GM18867 (cell line): Measurements from ENCODE around the gene ZNF385B.
A peak's percentile ranks its signal among the peaks of the same experiment; 100 is the strongest.
"Not testable (repeated sequence)": the region's sequence is repeated elsewhere in the genome, so short reads cannot be mapped to it uniquely, and the experiment has no call there.

ENCODE experiments used
- ATAC-seq: cut with Tn5 transposase; IDR thresholded peaks from one replicate; pipeline ENCODE4 v1.9.1; 2021; ENCODE audit warnings: mild to moderate bottlenecking, moderate library complexity; ENCODE audit not compliant: unreplicated experiment

ZNF385B gene

DNA sequence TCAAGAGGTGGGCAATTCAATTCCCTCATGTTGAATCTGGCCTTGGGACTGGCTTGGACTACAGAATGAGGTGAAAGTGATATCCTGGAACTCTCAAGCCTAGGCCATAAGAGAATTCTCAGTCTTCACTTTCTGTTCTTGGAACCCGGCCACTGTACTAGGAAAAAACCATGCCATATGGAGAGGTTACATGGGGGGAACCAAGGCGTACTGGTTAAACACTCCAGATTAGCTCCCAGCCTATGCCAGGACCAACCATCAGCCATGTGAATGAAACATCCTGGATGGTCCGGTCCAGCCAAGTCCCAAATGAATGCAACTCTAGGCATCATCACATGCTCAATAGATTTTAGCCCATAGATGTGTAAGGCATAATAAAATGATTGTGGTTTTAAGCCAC is 56.4 kb downstream of the ZNF385B start:
- ATAC-seq: no peak

DNA sequence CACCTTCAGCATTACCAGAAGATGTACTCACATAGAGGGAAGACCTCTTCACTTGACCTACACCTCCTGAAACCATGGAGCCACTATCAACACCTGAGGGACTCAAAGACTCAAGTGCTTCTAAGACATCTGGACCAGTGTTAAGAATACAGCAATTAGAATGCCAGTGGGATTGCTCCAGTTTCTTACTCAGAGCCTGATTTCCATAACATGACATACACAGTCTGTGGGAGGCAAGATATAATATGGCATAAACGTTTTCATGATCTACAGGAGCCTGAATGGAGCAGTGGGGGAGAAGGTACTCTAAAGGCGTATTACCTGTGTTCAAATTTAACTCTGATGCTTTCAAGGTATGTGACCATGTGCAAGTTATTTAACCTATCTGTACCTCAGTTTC is 57.2 kb downstream of the ZNF385B start:
- ATAC-seq: no peak

DNA sequence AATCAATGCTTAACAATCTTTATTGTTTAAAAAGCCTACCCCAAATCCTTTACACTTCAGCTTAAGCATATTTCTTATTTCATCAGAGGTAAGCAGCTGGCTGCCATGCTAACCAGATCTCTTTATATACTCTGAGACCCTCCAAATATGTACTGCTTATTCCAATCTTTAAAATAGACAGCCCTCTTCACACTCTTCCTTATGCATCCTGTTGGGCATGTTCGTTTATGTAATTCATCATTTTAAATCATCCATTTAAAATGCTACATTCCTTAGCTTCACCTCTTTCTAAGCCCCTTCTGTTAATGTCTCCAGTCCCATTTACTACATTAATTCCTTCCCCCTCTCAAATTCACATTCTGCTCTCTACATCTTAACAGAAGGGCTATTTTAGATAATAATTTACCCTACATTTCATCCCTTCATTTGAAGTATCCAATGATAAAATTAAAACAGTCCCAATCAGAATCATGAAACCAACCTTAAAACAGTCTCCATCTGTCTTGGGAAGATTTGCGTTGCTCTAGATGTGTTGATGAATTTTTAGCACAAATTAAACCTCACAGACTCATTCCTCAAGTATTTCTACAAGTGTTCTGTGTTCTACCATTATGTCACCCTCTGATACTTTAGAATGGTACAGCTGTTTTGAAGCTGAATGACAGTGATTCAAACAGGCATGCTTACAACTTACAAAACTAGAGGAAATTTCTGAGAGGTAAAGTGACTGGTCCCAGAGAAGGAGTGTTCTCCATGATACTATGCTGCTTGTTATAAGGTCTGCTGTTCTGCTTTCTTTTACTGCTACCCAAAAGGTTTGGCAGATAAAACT is 59.1 kb downstream of the ZNF385B start:
- ATAC-seq: no peak

DNA sequence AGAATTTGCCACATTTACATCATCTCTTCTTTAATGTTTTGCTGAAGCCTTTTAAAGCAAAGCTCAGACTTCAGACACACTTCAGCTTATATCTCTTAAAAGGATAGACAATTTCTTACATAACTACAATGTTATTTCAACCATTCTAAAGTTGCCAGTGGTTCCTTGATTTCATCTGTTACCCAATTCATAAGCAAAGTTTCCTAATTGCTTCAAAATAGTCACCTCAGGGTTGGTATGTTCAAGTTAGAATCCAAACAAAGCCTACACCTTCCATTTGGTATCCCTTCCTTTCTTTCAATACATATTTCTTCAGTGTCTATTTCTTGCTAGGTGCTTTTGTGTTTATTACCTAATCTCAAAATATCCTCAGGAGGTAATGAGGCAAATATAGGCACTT is 60.6 kb downstream of the ZNF385B start:
- ATAC-seq: no peak

DNA sequence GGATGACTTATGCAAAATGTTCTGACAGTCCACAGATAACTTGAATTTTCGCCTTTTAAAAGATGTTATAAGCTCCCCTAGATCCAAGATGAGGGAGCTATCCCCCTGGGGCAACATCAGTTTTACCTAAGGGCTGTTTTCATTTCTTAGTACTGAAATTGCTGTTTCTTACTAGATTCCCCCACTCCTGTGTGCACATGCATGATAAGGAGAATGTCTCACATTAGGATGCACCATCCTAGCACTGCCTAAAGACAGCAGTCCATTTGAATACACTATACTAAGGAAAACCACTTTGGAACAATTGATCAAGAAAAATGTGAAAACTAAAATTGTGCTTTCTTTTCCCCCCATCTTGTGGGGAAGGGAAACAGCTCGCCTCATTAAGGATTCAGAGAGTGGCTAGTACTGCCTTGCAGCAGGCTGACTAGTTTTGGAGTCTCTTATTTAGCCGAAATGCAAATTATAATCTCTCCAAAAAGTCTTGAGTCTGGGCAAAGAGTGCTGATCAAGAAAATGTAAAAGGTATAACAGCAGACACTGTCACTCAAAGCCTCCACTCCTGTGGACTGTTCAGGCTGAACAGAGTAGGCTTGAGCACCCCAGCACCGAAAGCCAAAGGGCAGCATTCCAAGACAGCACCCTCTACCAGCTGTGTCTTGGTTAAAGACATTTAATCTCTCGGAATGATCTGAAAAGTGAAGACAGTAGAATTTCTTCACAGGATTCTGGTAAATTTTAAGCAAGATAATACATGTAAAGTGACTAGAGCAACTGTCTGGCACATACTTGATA is 65.0 kb downstream of the ZNF385B start:
- ATAC-seq: no peak

DNA sequence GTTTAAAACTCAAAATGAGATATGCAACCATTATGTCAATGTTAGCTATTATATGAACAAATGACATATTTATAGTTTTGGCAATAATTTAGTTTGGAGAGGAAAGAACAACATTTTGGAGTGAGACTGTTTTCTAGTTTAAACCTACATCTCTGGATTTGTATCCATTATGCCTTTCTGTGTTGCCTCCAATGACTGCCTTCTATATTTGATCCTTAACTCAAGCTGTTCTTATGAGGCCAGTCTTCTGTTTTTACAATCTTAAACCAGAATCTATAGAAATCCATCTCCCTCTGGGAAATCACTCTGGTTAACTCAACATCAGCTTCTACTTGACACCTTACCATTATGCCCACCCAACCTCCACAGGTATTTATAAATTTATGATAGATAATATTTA is 67.5 kb downstream of the ZNF385B start:
- no peak for ATAC-seq

DNA sequence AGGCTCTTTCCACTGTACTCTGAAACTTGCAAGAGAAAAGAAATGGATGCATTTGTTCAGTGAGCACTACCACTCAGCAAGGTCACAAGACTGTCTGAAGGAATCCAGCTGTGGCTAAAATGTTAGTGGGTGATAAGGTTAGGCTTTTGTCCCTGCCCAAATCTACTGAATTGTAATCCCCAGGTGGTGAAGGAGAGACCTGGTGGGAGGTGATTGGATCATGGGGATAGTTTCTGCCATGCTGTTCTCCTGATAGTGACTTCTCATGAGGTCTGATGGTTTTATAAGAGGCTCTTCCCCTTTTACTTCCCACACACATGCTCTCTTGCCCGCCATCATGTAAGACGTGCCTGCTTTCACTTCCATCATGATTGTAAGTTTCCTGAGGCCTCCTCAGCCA is 68.2 kb downstream of the ZNF385B start:
- no peak for ATAC-seq

DNA sequence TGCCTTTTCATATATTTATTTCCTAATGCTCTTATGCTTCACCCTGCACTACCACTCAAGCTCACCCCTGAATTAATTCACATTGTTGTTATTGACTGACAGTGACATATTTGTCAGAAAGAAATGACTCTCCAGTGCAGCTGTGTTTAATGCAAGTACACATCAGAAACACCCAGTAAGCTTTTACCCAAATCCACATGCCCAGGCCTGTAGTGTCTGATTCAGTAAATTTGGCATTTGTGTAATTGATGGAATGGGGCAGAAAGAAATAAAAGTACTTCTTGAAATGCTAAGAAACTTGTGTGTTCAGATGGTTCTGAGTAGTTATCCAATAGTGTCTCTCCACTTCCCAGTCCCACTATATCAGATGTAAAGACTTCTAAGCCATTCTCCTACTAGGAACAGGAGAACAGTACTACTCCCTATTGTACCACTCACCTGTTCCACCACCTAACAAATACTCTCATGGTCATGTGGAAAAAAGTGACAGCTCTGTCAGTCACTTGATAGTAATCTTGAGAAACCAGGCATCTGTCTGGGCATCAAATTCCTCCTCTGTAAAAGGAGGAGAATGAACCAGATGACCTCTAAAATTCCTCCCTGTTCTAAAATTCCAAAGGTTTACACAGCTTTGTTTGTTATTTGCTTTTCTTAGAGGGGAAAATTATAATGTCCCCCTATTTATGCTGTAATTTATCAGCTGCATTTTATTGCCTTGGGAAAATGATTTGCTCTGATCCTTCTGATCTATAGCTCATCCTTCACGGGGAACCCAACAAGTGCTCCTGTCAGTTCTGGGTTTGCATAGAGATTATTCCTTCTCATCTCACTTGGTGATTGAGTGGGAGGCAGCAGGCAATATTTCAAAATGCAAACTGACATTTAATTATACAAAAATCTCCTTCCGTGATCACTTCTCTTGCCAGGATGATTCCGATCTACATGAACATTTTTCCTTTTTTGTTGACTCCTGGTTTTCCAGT is 70.9 kb downstream of the ZNF385B start:
- ATAC-seq: no peak

DNA sequence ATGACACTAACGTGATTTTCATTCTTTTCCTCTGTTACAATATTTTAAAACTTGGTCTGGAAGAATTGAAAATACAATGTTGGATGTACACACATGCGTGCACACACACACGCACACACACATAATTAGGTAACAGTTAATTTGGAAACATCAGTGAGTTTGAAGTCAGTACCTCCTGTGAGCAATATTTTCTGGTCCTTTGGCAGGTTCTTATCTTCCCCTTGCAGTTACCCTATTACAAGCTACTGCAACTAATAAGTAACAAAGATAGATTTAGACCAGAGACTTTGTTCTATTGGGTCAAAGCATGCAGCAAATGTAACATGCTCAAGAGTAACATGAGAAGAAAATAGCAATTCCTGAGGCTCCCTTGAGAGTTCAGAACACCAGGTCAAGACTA is 73.3 kb downstream of the ZNF385B start:
- no peak for ATAC-seq

DNA sequence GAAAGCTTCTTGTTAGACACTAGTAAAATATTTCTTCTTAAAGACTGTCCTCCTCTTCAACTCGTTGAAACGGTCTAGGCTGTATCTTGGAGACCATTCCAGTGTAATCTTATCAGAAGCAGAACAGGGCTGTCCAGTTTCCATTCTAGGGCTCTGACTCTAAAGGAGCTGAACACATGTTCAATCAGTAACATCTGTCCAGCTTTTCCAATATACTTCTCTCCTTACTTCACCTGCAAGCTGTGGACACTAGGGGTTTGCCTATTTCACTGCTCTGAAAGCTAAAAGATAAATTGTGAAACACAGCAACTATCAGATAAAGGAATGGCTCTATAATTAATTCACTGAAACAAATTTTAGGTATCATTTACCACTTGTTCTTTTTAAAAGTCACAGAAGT is 73.8 kb downstream of the ZNF385B start:
- no peak for ATAC-seq

DNA sequence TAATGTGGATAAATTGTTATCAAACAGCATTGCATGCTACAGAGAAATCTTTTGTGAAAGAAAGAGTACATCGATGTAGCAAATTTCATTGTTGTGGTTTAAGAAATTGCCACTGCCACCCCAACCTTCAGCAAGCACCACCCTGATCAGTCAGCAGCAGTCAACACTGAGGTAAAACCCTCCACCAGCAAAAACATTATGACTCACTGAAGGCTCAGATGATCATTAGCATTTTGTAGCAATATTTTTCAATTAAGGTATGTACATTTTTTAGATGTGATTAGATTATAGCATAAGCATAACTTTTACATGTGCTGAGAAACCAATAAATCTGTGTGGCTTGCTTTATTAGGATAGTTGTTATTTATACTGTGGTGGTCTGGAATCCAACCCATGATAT is 75.5 kb downstream of the ZNF385B start:
- ATAC-seq: no peak

DNA sequence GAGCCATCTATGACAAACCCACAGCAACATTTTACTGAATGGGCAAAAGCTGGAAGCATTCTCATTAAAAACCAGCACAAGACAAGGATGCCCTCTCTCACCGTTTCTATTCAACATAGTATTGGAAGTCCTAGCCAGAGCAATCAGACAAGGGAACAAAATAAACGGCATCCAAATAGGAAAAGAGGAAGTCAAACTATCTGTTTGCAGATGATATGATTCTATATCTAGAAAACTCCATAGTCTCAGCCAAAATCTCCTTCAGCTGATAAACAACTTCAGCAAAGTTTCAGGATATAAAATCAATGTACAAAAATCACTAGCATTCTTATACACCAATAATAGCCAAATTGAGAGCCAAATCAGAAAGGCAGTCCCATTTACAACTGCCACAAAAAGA is 79.1 kb downstream of the ZNF385B start:
- ATAC-seq: not testable (repeated sequence)

DNA sequence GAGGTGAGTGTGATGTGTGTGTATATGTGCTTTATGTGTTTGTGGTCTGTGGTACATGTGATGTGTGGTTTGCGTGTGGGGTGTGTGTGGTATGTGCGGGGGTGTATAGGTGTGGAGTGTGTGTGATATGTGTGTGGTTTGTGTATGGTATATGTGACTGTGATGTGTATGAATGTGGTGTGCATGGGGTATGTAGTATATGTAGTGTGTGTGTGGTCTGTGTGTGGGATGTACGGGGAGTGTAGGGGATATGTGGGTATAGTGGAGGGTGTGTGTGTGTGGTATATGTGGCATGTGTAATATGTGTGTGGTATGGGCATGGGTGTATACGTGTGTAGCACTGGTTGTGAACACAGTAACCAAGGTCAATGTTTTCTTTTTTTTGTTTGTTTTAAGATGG is 87.4 kb downstream of the ZNF385B start:
- ATAC-seq: no peak

DNA sequence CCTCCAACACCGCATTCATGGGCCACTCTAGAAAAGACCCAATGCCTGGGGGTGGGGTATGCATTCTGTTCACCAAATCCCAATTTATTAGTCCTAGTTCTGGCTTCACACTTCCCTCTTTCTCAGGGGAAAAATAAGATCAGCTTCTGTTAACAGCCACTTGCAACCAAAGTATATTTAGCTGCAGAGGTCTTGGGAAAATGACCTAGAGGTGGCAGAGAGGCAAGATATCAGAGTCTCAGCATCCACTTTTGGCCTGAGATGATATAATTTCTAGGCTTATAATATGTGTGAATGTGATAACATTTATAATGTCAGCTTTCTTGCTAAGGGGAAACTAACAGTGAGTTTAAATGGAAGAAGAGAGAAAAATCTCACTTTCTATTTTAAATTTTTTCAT is 89.1 kb downstream of the ZNF385B start:
- no peak for ATAC-seq

DNA sequence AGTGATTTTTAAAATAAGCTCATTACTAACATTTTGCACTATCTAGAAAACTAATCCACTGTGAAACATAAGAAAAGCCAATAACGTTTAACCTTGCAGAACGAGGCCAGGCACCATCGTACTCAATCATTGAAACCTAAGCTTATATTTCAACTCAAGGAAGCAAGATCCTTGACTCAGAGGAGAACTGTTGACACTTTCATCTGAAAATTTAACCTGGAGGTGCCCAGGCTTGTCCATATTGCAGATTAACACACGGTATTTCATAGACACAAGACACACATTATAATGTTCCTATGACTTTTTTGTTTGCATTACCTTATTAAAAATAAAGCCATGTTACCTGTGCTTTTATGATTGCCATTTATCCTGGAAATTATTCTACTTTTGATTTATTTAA is 89.6 kb downstream of the ZNF385B start:
- ATAC-seq: no peak

DNA sequence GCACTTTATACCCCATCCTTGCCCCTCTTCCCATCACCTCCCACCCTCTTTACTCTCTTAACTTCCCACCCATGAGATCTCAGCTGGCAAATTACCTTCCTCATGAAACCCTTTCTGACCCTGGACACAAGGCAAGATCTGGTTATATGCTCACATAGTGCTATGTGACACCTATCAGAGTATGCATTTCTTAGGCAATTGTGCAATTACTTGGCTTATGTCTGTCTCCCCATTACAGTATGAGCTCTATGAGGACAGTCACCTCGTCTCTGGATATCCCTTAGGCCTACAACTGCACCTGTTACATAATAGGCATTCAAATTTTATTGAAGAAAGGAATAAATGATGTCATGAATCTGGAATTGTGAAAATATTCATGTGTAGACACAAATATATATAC is 91.4 kb downstream of the ZNF385B start:
- ATAC-seq: no peak

DNA sequence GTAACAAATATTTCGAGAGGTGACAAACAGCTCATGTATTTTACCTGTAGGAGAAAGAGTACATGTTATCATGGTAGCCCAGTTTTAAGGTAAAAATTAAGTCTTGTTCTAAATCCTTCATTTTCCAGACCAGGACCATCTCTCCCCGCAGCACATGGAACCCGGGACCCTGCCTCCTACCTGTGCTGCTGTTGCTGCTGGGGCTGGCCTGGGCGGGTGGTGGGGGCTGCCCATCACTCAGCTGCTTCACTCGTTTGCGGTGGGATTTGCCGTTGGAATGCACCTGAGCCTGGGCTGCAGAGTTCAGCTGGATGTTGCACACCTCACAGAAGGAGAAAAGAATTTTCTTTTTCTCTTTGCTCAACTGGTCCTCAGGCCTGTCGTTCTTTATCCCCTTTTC is 92.1 kb downstream of the ZNF385B start:
- no peak for ATAC-seq

DNA sequence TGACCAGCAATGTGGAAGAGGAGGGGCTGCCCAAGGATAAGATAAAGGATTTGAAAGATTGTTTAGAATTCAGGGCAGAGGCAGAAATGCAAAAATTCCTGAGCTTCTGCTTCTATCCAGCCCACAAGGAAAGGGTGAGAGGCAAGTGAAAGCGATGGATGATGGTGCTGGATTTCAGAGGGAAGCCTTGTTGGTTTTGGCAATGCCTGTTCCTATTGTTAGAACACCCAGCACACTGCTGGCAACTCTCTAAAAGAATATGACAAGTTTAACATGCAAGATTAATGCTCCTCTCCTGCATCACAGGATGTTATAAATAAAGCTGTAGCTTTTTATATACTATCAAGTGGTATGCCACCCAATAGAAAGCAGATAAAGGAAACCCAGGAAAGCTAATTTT is 92.6 kb downstream of the ZNF385B start:
- ATAC-seq: no peak

DNA sequence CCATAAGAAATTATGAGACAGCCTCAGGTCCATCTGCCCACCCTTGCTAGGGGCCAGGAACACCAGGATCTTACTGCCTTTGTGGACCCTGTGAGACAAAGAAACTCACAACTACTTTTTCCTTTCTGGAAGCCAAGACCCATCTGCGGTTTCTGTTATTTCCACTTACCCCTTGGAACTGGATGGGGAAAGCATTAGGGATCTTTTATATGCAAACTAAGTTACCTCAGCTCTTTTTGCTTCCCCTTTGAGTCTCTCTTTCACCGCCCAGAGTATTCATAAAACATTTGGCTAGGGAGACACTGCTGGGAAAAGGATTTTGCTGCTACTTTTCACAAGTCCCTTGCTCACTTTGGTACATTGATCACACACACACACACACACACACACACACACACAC is 95.7 kb downstream of the ZNF385B start:
- no peak for ATAC-seq

DNA sequence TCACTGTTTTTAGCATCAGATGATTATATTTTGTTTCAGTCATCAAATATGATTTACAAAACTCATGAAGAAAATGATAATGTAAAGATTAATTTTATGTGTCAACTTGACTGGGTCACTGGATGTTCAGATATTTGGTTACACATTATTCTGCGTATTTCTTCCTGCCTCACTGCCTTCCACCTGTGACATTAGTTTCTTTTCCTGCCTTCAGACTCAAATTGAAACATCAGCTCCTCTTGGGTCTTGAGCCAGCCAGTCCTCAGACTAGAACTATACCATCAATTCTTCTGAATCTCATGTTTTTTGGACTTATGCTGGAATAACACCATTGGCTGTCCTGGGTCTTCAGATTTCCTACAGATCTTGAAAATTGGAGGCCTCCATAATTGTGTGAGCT is 96.7 kb downstream of the ZNF385B start:
- ATAC-seq: peak; percentile 68

DNA sequence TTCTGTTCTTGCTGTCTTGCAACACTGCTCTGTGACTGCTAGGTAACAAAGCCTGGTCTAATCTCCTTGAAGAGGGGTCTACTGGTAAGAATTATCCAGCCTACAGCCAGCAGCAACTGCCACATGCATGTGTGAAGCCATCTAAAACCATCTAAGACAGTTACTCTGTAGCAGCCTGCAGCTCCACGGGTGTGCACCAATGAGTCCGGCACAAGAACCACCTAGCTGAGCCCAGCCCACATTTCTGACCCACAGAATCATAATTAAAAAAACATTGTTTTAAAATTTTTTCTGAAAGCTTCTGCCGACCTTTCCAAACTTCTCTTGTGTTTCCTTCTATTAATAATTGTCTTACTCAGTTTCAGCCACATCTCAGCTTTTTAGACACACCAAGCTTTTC is 102.8 kb downstream of the ZNF385B start:
- ATAC-seq: no peak
